Subcutaneous abdominal adipose tissue (tissue), 5 donors: ENCODE results near the gene GPRC5D.
A peak's percentile ranks its signal among the peaks of the same experiment; 100 is the strongest.

Experiments
- H3K27ac ChIP-seq: one replicate; pipeline ENCODE4 v1.7.0; 2013; ENCODE audit warnings: low read depth, mild to moderate bottlenecking, inconsistent platforms, low read length, moderate library complexity
- H3K27me3 ChIP-seq, 5 donors: one replicate each; pipeline ENCODE4 v1.7.0; 2013; ENCODE audit warnings: low read length in 5 of 5, inconsistent platforms in 1 of 5; ENCODE audit not compliant: control insufficient read depth in 5 of 5, insufficient read depth in 4 of 5
- H3K36me3 ChIP-seq, 5 donors: one replicate each; pipeline ENCODE4 v1.7.0; 2013; ENCODE audit warnings: low read length in 5 of 5; ENCODE audit not compliant: control insufficient read depth in 5 of 5, insufficient read depth in 5 of 5
- H3K4me1 ChIP-seq, 5 donors: one replicate each; pipeline ENCODE4 v1.7.0; 2013; ENCODE audit warnings: low read length in 5 of 5, mild to moderate bottlenecking in 3 of 5, moderate library complexity in 1 of 5; ENCODE audit not compliant: control insufficient read depth in 5 of 5, insufficient read depth in 5 of 5
- H3K4me3 ChIP-seq, 5 donors: one replicate each; pipeline ENCODE4 v1.7.0; 2013; ENCODE audit warnings: low read length in 5 of 5, low read depth in 1 of 5
- H3K9ac ChIP-seq, 5 donors: one replicate each; pipeline ENCODE4 v1.7.0; 2013; ENCODE audit warnings: low read length in 5 of 5, mild to moderate bottlenecking in 4 of 5, moderate library complexity in 3 of 5
- H3K9me3 ChIP-seq, 5 donors: one replicate each; pipeline ENCODE4 v1.7.0; 2013; ENCODE audit warnings: low read length in 5 of 5; ENCODE audit not compliant: control insufficient read depth in 5 of 5
- donor health status: healthy.
- donor health status: healthy.
- donor health status: healthy.
- donor health status: healthy.
- donor health status: healthy.

The GPRC5D gene

DNA sequence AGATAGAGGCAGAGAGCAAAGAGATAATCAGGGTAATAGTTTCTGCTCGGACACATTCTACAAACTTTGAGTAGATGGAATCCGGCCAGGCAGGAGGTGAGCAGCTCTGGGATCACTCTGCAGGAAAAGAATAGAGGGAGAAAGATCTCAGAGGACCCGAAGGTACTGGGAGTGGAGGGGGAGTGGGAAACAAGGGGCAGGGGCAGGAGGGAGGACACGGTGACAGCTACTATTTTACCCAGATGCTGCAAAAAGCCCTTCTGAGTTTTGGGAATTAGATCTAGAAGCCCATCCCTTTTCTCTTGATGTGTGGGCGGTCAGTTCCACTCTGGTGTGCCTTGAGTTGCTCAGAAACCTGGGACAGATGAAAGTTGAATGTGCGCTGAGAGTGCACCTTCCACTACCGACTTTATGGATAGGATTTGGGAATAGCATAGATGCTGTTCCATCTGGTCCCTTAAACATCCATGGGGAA is 60.1 kb downstream of the GPRC5D start:
- peaks cover 0 to 22% (median 9%) of the 10 kb centered on the region in 5 donors for H3K27me3 ChIP-seq

DNA sequence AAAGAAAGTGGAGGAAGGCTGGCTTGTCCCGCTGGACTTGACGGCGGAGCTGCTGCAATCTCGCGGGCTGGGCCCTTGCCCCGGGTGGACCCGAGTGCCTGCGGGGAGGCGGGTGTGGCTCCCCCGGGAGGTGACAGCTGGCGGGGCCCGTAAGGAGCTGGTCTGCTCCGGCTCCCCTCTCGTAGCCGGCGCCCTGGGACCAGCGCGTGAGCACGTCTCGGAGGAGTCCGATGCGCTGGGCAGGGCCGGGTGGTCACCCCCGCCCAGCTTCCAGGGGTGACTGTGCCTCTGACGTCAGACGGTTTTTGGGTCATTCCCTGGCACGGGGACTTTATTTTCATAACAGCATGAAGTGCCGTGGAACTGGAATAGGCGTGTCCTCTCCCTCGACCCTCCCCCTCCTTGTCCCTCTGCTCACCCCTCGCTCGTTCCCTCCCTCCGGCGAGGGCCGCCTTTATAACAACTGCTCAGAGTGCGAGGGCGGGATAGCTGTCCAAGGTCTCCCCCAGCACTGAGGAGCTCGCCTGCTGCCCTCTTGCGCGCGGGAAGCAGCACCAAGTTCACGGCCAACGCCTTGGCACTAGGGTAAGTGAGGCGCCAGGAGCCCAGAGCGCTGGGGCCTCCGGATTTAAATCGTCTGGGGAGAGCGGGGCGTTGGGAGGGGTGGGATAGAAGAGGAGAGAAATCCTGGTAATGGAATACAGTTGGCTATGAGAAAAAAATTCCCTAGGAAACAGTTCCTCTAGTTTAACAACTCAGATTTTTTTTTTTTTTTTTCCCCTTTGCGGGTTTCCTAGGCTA is 60.7 kb downstream of the GPRC5D start, which contains the start of gene GPRC5A:
Gene GPRC5A (plus strand): TSS at position 483 of the 801 bp plus-strand sequence. CDS start 16,688 bp downstream, outside the sequence.
- Histone ChIP-seq H3K27me3 (peaks cover 0 to 22% (median 9%) of the 10 kb centered on the region in 5 donors), H3K4me1 (peaks cover 3 to 18% (median 17%) of the 10 kb centered on the region in 5 donors), H3K27ac (peak within 1 kb of the TSS; percentile 67), H3K9ac (peak within 1 kb of the TSS; percentile 44 to 77 (median 68)), H3K9me3 (no peaks in the 10 kb centered on the region), H3K36me3 (no peaks in the 10 kb centered on the region), H3K4me3 (peak within 1 kb of the TSS; percentile 49 to 76 (median 73))

More for the DNA sequence above, 60.1 kb downstream of the GPRC5D start:
- Histone ChIP-seq H3K9ac (peak overlapping the region in 1 of 5 donors; percentile 20), H3K9me3 (no peaks in the 10 kb centered on the region), H3K4me3 (peak overlapping the region; percentile 49 to 76 (median 73)), H3K36me3 (no peaks in the 10 kb centered on the region), H3K27ac (peak overlapping the region; percentile 57), H3K4me1 (peaks cover 3 to 18% (median 17%) of the 10 kb centered on the region in 5 donors)
